GM21367 (cell line): ENCODE measurements around the gene CD300LF.

Experiments used
- ATAC-seq: cut with Tn5 transposase; IDR thresholded peaks from one replicate; pipeline ENCODE4 v1.9.1; 2021; ENCODE audit not compliant: unreplicated experiment

Gene CD300LF

DNA sequence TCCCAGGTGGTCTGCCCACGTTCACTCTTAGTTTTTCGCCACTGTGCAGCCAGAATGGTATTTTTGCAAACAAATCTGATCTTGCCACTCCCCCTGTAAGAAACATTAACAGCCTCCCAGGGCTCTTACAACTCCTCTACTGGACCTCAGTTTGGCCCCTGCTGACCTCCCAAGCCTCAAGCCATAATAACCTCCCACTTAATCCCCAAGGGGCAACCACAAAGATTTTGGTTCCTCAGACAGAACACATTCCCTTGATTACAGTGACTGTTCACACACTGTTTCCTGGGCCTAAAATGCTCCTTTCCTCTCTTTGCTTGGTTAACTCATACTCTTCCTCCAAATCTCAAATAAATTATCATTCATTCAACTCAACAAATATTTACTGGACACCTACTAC lies 67.7 kb downstream of the CD300LF start:
- no peak for ATAC-seq

- ATAC-seq: no peak
Observed at GRCh38 chr17:74644419-74644818, 68.3 kb downstream of the CD300LF start.
